Sigmoid colon (tissue), 4 donors: Measurements from ENCODE around the gene IQCE.

ENCODE experiments used
- EP300 ChIP-seq, 4 donors: sonication (generic); formaldehyde crosslinking; IDR thresholded peaks; one replicate each; pipeline ENCODE4 v1.6.1; 2017; ENCODE audit warnings: antibody characterized with exemption in 4 of 4
- POLR2AphosphoS5 ChIP-seq, 4 donors: sonication (generic); formaldehyde crosslinking; IDR thresholded peaks; one replicate each; pipeline ENCODE4 v1.6.1; 2017; ENCODE audit warnings: antibody characterized with exemption in 4 of 4
- TF ChIP-seq, protein P1 (sequence below), 4 experiments: fragments of 450-650 bp in 3 of 4; fragments of 200-600 bp in 1 of 4; IDR thresholded peaks; one replicate each; pipeline ENCODE4 v1.5.1; 2016 to 2019; ENCODE audit warnings: antibody characterized with exemption in 4 of 4, mild to moderate bottlenecking in 3 of 4, moderate library complexity in 2 of 4

DNA sequence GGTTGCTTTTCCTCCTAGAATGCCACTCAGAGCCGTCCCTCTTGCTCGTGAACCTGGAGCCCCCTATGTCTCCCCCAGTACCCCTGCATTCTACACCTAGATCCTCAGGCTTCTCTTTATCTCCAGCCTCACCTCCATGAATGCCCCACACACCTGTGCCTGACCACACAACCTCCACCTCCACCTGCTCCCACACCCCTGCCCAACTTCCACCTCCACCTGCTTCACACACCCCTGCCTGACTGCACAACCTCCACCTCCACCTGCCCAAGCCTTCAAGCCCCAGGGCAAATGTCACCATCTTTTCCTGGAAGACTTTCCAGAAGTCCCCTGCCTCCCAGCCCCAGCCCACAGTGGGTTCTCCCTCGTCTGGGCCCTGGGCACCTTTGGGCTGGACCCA is 46.1 kb upstream of the IQCE start:
- TF ChIP-seq EP300 (IDR thresholded peaks at IDR 0.05) (no peak), POLR2AphosphoS5 (IDR thresholded peaks at IDR 0.05) (no peak)
- TF ChIP-seq, protein P1, sequence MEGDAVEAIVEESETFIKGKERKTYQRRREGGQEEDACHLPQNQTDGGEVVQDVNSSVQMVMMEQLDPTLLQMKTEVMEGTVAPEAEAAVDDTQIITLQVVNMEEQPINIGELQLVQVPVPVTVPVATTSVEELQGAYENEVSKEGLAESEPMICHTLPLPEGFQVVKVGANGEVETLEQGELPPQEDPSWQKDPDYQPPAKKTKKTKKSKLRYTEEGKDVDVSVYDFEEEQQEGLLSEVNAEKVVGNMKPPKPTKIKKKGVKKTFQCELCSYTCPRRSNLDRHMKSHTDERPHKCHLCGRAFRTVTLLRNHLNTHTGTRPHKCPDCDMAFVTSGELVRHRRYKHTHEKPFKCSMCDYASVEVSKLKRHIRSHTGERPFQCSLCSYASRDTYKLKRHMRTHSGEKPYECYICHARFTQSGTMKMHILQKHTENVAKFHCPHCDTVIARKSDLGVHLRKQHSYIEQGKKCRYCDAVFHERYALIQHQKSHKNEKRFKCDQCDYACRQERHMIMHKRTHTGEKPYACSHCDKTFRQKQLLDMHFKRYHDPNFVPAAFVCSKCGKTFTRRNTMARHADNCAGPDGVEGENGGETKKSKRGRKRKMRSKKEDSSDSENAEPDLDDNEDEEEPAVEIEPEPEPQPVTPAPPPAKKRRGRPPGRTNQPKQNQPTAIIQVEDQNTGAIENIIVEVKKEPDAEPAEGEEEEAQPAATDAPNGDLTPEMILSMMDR (IDR thresholded peaks at IDR 0.05), result no peak
